ENCODE results near the gene COG3. TPM values are rescaled to one million over a fixed set of nuclear protein-coding genes. Genes with fewer than 3 reads are reported as not detected.

COG3 gene
- polyA plus RNA-seq, 3 donors = 12.3 to 25.3 (median 12.9) TPM

- TF ChIP-seq, protein P1, sequence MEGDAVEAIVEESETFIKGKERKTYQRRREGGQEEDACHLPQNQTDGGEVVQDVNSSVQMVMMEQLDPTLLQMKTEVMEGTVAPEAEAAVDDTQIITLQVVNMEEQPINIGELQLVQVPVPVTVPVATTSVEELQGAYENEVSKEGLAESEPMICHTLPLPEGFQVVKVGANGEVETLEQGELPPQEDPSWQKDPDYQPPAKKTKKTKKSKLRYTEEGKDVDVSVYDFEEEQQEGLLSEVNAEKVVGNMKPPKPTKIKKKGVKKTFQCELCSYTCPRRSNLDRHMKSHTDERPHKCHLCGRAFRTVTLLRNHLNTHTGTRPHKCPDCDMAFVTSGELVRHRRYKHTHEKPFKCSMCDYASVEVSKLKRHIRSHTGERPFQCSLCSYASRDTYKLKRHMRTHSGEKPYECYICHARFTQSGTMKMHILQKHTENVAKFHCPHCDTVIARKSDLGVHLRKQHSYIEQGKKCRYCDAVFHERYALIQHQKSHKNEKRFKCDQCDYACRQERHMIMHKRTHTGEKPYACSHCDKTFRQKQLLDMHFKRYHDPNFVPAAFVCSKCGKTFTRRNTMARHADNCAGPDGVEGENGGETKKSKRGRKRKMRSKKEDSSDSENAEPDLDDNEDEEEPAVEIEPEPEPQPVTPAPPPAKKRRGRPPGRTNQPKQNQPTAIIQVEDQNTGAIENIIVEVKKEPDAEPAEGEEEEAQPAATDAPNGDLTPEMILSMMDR (IDR thresholded peaks at IDR 0.05) = no peak
- no peak overlapping the region for H3K9ac ChIP-seq (ENCODE audit: insufficient read depth, low read length, poor library complexity, severe bottlenecking)
- no peak overlapping the region for H3K27ac ChIP-seq (ENCODE audit: low read depth in 1 of 2, low read length in 2 of 2)
- no peaks in the 10 kb centered on the region for H3K36me3 ChIP-seq (replicated peaks in 1 of 2; ENCODE audit: control insufficient read depth in 1 of 2, insufficient read depth in 2 of 2, low read length in 2 of 2)
- Mint-ChIP-seq H3K36me3 (no peaks in the 10 kb centered on the region), H3K4me1 (peaks cover 10% of the 10 kb centered on the region), H3K9me3 (no peaks in the 10 kb centered on the region), H3K4me3 (no peak overlapping the region), H3K27me3 (ENCODE audit: low read depth in 3 of 3) (peaks cover 0 to 3% (median 2%) of the 10 kb centered on the region in 3 donors), H3K27ac (peak overlapping the region in 1 of 7 donors; percentile 13)
- H2AFZ ChIP-seq (ENCODE audit: insufficient read depth, low read depth, low read length, poor library complexity, severe bottlenecking) = no peak overlapping the region
- H3K9me3 ChIP-seq (replicated peaks in 1 of 2; ENCODE audit: control insufficient read depth in 1 of 2, insufficient read depth in 1 of 2, low read length in 2 of 2) = no peaks in the 10 kb centered on the region
- H3K4me2 ChIP-seq (replicated peaks; ENCODE audit: extremely low read depth, low read length, poor library complexity, severe bottlenecking) = no peak overlapping the region
- no peaks in the 10 kb centered on the region for H4K20me1 ChIP-seq (ENCODE audit: insufficient read depth, low read length)
- no peak for DNase-seq
- peaks cover 0 to 4% of the 10 kb centered on the region in 2 donors for H3K4me1 ChIP-seq (ENCODE audit: control insufficient read depth in 1 of 2, insufficient read depth in 2 of 2, low read length in 2 of 2)
- WGBS (ENCODE audit: insufficient coverage) = 95% methylated on average over 4 of the region's 4 CpGs
- no peaks in the 10 kb centered on the region for H3K27me3 ChIP-seq (ENCODE audit: control insufficient read depth in 2 of 2, insufficient read depth in 2 of 2, low read length in 2 of 2)
- intact Hi-C loops (cut with micrococcal nuclease) = no loop called here
- H3K79me2 ChIP-seq (ENCODE audit: insufficient read depth, low read length) = no peaks in the 10 kb centered on the region
- H3K4me3 ChIP-seq (replicated peaks in 1 of 3; ENCODE audit: low read depth in 2 of 3, low read length in 3 of 3) = no peak overlapping the region
These were observed 27.8 kb upstream of the COG3 start for GRCh38 chr13:45436953-45437352.

DNA sequence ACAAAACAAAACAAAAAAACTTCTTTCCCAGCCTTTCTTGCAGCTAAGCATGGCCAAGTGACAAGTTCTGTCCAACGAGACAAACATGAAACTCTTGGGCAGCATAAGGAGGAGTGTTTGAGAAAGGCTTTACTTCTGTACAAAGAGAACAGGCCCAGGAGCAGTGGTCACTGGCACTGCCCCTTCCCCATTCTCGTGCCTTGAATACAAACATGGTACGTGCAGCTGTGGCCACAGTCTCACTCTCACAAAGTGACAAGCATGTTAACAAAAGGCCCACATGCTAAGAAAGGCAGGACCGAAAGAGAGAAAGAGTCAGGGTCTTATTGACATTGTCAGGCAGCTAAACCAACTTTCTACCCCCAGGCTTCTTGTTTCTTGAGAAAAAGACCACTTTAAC is 26.8 kb upstream of the COG3 start:
- H3K9me3 Mint-ChIP-seq = no peaks in the 10 kb centered on the region
- no peak overlapping the region for H3K4me2 ChIP-seq (replicated peaks; ENCODE audit: extremely low read depth, low read length, poor library complexity, severe bottlenecking)
- 86% methylated on average over 4 of the region's 4 CpGs for WGBS (ENCODE audit: insufficient coverage)
- H3K4me1 Mint-ChIP-seq = peaks cover 13% of the 10 kb centered on the region
- no peak overlapping the region for H2AFZ ChIP-seq (ENCODE audit: insufficient read depth, low read depth, low read length, poor library complexity, severe bottlenecking)
- H3K36me3 Mint-ChIP-seq = no peaks in the 10 kb centered on the region
- intact Hi-C loops (cut with micrococcal nuclease) = no loop called here
- H3K79me2 ChIP-seq (ENCODE audit: insufficient read depth, low read length) = no peaks in the 10 kb centered on the region
- H3K27ac Mint-ChIP-seq = no peak overlapping the region
- H4K20me1 ChIP-seq (ENCODE audit: insufficient read depth, low read length) = no peaks in the 10 kb centered on the region
- TF ChIP-seq, protein P1 (IDR thresholded peaks at IDR 0.05) = no peak
- H3K27ac ChIP-seq (ENCODE audit: low read depth in 1 of 2, low read length in 2 of 2) = no peak overlapping the region
- H3K9ac ChIP-seq (ENCODE audit: insufficient read depth, low read length, poor library complexity, severe bottlenecking) = no peak overlapping the region
- no peaks in the 10 kb centered on the region for H3K36me3 ChIP-seq (replicated peaks in 1 of 2; ENCODE audit: control insufficient read depth in 1 of 2, insufficient read depth in 2 of 2, low read length in 2 of 2)
- no peaks in the 10 kb centered on the region for H3K27me3 ChIP-seq (ENCODE audit: control insufficient read depth in 2 of 2, insufficient read depth in 2 of 2, low read length in 2 of 2)
- H3K4me3 ChIP-seq (replicated peaks in 1 of 3; ENCODE audit: low read depth in 2 of 3, low read length in 3 of 3) = no peak overlapping the region
- H3K4me3 Mint-ChIP-seq = no peak overlapping the region
- peaks cover 0 to 3% (median 0%) of the 10 kb centered on the region in 3 donors for H3K27me3 Mint-ChIP-seq (ENCODE audit: low read depth in 3 of 3)
- peaks cover 0 to 4% of the 10 kb centered on the region in 2 donors for H3K4me1 ChIP-seq (ENCODE audit: control insufficient read depth in 1 of 2, insufficient read depth in 2 of 2, low read length in 2 of 2)
- DNase-seq = no peak
- no peaks in the 10 kb centered on the region for H3K9me3 ChIP-seq (replicated peaks in 1 of 2; ENCODE audit: control insufficient read depth in 1 of 2, insufficient read depth in 1 of 2, low read length in 2 of 2)

All from CD14-positive monocyte (primary cell).